Type B pancreatic cell (in vitro differentiated cells): ENCODE data around the gene ADCY9. TPM values are rescaled to one million over a fixed set of nuclear protein-coding genes. Genes with fewer than 3 reads are reported as not detected.
"Not testable (repeated sequence)": the region's sequence is repeated elsewhere in the genome, so short reads cannot be mapped to it uniquely, and the experiment has no call there.

Experiments
- DNase-seq: peaks from one replicate; pipeline ENCODE4 v3.0.0; 2021; ENCODE audit warnings: mixed read lengths; ENCODE audit not compliant: unreplicated experiment; ENCODE audit errors: extremely low spot score
- H3K27ac Mint-ChIP-seq: 2 replicates; pipeline ENCODE4 v1.8.0; 2021; ENCODE audit warnings: mild to moderate bottlenecking, mixed read lengths
- H3K27me3 Mint-ChIP-seq: 2 replicates; pipeline ENCODE4 v1.8.0; 2021; ENCODE audit warnings: mixed read lengths
- H3K36me3 Mint-ChIP-seq: 2 replicates; pipeline ENCODE4 v1.8.0; 2021; ENCODE audit warnings: mixed read lengths
- H3K4me1 Mint-ChIP-seq: one replicate; pipeline ENCODE4 v1.8.0; 2021; ENCODE audit warnings: mixed read lengths; ENCODE audit not compliant: unreplicated experiment
- H3K4me3 Mint-ChIP-seq: 2 replicates; pipeline ENCODE4 v1.8.0; 2021; ENCODE audit warnings: mild to moderate bottlenecking, mixed read lengths
- H3K9me3 Mint-ChIP-seq: 2 replicates; pipeline ENCODE4 v1.8.0; 2021; ENCODE audit warnings: mixed read lengths
- total RNA-seq: library from RNA; stranded (reverse); gene quantifications from 2 replicates; pipeline ENCODE4 v1.2.1, GENCODE V29; 2021; ENCODE audit warnings: low replicate concordance
- TF ChIP-seq, protein P1 (sequence below): fragments of 200-600 bp; sonication (generic); conservative IDR thresholded peaks from 2 replicates; pipeline ENCODE4 v1.5.0; 2021; ENCODE audit warnings: antibody characterized with exemption, mild to moderate bottlenecking

Gene ADCY9
- total RNA-seq, 1 donor from 2014 or later = 13.9 TPM

DNA sequence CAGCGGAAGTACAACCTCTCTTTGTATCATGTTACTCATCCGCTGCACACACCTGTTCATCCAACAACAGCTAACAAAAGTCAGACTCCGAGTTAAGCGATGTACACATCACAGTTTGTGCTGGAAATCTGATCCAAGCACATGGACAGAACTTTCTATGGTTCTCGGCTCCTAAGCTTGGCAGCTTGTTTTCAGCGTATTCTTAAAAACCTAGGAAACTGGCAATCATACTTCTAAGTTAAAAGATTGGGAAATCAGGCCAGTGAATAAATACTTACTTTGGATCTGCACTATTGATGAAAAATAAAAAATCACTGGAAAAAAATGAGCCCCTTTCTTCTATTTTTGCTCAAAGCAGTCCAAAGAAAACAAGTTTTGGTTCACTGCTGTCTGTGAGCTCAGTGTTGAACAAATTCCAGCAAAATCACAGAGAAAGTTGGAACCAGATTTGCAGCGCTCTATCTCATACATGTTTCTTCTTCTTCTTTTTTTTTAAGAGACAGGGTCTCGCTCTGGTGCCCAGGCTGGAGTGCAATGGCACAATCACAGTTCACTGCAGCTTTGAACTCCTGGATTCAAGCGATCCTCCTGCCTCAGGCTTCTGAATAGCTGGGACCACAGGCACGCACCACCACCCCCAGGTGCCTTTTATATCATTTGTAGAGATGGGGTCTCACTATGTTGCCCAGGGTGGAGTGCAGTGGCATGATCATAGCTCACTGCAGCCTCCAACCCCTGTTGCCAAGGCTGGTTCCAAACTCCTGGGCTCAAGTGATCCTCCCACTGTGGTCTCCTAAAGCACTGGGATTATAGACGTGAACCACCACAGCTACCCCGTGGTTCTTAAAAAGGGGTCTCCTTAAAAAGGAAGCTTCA is 164.1 kb downstream of the ADCY9 start:
- no peaks in the 10 kb centered on the region for H3K36me3 Mint-ChIP-seq
- peaks cover 19% of the 10 kb centered on the region for H3K4me1 Mint-ChIP-seq
- DNase-seq = no peak
- no peak overlapping the region for H3K4me3 Mint-ChIP-seq
- TF ChIP-seq, protein P1, sequence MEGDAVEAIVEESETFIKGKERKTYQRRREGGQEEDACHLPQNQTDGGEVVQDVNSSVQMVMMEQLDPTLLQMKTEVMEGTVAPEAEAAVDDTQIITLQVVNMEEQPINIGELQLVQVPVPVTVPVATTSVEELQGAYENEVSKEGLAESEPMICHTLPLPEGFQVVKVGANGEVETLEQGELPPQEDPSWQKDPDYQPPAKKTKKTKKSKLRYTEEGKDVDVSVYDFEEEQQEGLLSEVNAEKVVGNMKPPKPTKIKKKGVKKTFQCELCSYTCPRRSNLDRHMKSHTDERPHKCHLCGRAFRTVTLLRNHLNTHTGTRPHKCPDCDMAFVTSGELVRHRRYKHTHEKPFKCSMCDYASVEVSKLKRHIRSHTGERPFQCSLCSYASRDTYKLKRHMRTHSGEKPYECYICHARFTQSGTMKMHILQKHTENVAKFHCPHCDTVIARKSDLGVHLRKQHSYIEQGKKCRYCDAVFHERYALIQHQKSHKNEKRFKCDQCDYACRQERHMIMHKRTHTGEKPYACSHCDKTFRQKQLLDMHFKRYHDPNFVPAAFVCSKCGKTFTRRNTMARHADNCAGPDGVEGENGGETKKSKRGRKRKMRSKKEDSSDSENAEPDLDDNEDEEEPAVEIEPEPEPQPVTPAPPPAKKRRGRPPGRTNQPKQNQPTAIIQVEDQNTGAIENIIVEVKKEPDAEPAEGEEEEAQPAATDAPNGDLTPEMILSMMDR = no peak
- peaks cover 7% of the 10 kb centered on the region for H3K27me3 Mint-ChIP-seq
- H3K27ac Mint-ChIP-seq = no peak overlapping the region
- H3K9me3 Mint-ChIP-seq = no peaks in the 10 kb centered on the region

DNA sequence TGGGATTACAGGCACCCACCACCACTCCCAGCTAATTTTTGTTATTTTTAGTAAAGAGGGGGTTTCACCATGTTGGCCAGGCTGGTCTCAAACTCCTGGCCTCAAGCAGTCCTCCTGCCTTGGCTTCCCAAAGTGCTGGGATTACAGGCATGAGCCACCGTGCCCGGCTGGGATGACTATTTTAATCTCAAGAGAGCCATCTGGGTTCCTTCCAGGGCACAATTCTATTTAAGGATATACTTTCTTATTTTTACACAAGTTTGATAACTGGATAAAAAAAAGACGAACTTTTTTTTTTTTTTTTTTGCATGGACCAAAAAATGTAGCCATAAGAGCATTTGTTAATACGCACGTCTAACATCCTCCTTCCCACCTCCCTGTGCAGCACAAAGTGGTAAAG is 164.9 kb downstream of the ADCY9 start:
- H3K27me3 Mint-ChIP-seq, H3K36me3 Mint-ChIP-seq, H3K9me3 Mint-ChIP-seq, DNase-seq, H3K27ac Mint-ChIP-seq, H3K4me3 Mint-ChIP-seq: not testable (repeated sequence)
- peaks cover 18% of the 10 kb centered on the region for H3K4me1 Mint-ChIP-seq

DNA sequence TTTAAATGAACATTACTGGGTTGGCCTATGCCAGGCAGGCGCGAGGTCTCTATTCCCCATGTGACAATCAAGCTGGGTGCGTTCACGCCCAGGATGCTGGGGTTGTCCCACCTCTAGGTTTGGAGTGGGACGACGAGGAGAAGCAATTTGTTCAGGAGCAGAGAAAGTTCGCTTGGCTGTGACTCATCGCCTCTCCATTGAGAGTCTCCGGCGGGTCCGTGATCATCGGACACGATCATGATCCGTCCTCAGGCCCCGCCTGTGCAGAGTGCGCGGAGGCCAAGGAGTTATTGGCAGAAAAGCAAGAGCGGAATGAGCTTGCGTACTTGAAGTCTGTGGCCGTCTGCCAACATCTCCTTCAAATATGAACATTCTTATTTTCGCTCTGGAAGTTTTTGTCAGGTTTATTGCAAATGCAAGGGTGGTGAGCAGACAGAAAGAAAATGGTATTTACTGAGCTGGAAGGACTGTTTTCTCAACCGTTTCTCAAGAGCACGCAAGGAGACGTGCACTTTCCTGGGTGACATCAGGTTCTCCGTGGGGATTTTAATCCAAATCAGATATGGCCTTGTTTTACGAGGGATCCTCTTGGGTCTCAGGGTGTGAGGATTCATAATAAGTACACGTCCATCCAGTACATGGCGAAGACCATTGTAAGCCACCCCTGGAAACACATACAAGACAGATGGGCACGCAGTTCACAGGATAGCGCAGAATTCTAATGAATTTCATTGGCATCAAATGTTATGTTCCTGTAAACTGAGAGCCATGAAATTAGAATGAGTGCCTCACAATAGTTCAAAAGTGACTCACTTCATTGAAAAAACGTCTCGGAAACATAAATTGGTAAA is 165.7 kb downstream of the ADCY9 start:
- H3K36me3 Mint-ChIP-seq = no peaks in the 10 kb centered on the region
- H3K4me1 Mint-ChIP-seq = peaks cover 18% of the 10 kb centered on the region
- H3K9me3 Mint-ChIP-seq = no peaks in the 10 kb centered on the region
- no peak overlapping the region for H3K4me3 Mint-ChIP-seq
- H3K27ac Mint-ChIP-seq = no peak overlapping the region
- peaks cover 6% of the 10 kb centered on the region for H3K27me3 Mint-ChIP-seq
- TF ChIP-seq, protein P1 = no peak
- no peak for DNase-seq

DNA sequence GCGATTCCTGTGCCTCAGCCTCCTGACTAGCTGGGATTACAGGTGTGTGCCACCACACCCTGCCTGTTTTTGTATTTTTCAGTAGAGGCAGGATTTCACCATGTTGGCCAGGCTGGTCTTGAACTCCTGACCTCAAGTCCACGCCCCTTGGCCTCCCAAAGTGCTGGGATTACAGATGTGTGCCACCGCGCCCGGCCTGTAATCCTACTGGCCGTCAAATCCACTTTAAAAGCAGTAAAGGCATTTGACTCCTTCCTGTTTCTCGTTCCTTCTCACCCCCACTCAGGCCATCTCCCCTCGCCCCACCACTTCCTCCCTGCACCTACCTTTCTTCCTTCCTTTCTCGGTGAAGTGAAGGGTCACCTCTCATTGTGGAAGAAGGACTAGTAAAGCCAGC is 166.3 kb downstream of the ADCY9 start:
- no peaks in the 10 kb centered on the region for H3K9me3 Mint-ChIP-seq
- no peak overlapping the region for H3K4me3 Mint-ChIP-seq
- H3K4me1 Mint-ChIP-seq = peaks cover 18% of the 10 kb centered on the region
- peaks cover 6% of the 10 kb centered on the region for H3K27me3 Mint-ChIP-seq
- no peak for DNase-seq
- no peaks in the 10 kb centered on the region for H3K36me3 Mint-ChIP-seq
- no peak overlapping the region for H3K27ac Mint-ChIP-seq
- TF ChIP-seq, protein P1 = no peak

DNA sequence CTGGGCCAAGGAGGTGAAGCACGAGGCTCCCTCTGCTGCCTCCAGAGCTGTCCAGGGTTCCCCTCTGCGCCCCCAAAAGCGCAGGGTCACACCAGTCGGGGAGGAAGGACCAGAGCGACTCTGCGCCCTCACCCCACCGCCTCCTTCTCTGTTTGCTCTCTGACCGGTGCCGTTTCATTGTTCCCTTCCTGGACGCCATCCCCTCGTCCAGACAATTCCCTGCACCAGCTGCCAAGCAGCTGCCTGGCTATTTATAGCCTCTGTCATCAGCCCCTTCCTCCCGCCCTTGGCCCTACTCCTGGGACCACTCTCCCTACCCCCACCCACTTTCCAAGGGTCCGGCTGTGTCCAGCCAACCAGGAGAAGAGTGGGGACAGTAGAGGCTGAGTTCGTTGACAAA is 167.0 kb downstream of the ADCY9 start:
- TF ChIP-seq, protein P1 = no peak
- no peak overlapping the region for H3K27ac Mint-ChIP-seq
- no peaks in the 10 kb centered on the region for H3K36me3 Mint-ChIP-seq
- no peak for DNase-seq
- no peaks in the 10 kb centered on the region for H3K9me3 Mint-ChIP-seq
- peaks cover 18% of the 10 kb centered on the region for H3K4me1 Mint-ChIP-seq
- peaks cover 6% of the 10 kb centered on the region for H3K27me3 Mint-ChIP-seq
- H3K4me3 Mint-ChIP-seq = no peak overlapping the region
